HL-60 (cell line): Measurements from ENCODE around the gene EIF4E1B.

Experiments used
- DNase-seq, 2 experiments: peaks; one replicate each; pipeline ENCODE4 v3.0.0-alpha.2; 2010 to 2020; ENCODE audit warnings: low read depth in 1 of 2, low spot score in 1 of 2
- H3K27ac ChIP-seq: fragments of 250-450 bp; sonication (Bioruptor Pico); replicated peaks from 2 replicates; pipeline ENCODE4 v1.5.1; 2020; ENCODE audit warnings: mild to moderate bottlenecking, moderate library complexity
- H3K27me3 ChIP-seq: fragments of 250-450 bp; sonication (Bioruptor Pico); 2 replicates; pipeline ENCODE4 v1.5.1; 2021; ENCODE audit warnings: mild to moderate bottlenecking, moderate library complexity; ENCODE audit not compliant: insufficient read depth, poor library complexity, severe bottlenecking
- H3K4me3 ChIP-seq: replicated peaks from 2 replicates; pipeline ENCODE4 v1.5.1; 2011; ENCODE audit warnings: mild to moderate bottlenecking, control low read depth, low read length; ENCODE audit not compliant: insufficient read depth
- GABPA ChIP-seq: IDR thresholded peaks from 2 replicates; pipeline ENCODE4 v1.6.1; 2012; ENCODE audit warnings: low read depth
- POLR2AphosphoS5 ChIP-seq: IDR thresholded peaks from 2 replicates; pipeline ENCODE4 v1.6.1; 2012; ENCODE audit warnings: low read depth
- SPI1 ChIP-seq: IDR thresholded peaks from 2 replicates; pipeline ENCODE4 v1.6.1; 2012; ENCODE audit warnings: low read depth, mild to moderate bottlenecking, borderline replicate concordance
- TF ChIP-seq, protein P1 (sequence below): IDR thresholded peaks from one replicate; pipeline ENCODE4 v1.5.1; 2011; ENCODE audit warnings: low read length, control low read depth, inconsistent platforms; ENCODE audit not compliant: insufficient read depth
- TF ChIP-seq, protein P2 (sequence below): IDR thresholded peaks from 2 replicates; pipeline ENCODE4 v1.6.1; 2012; ENCODE audit warnings: low read depth; ENCODE audit not compliant: insufficient replicate concordance

EIF4E1B gene

DNA sequence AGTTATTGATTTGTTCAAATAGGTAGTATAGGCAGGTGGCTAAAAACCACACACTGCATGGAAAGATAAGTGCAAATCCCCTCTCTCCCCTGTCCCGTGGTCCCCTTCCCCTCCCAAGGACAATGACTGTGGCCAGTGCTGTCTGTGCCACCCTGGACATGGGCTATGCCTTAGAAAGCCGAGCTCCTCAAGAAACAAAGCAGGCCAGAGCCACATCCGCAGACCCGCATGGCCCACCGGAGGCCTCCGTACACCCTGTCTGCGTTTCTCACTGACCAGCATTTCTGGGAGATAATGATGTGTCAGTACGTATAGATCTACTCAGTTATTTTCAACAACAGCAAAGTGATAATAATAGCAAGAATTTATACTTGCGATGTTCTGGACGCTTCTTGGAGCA lies 33.1 kb downstream of the EIF4E1B start:
- Histone ChIP-seq H3K27me3 (peaks cover 4% of the 10 kb centered on the region), H3K4me3 (no peak overlapping the region), H3K27ac (no peak overlapping the region)
- TF ChIP-seq, protein P1, sequence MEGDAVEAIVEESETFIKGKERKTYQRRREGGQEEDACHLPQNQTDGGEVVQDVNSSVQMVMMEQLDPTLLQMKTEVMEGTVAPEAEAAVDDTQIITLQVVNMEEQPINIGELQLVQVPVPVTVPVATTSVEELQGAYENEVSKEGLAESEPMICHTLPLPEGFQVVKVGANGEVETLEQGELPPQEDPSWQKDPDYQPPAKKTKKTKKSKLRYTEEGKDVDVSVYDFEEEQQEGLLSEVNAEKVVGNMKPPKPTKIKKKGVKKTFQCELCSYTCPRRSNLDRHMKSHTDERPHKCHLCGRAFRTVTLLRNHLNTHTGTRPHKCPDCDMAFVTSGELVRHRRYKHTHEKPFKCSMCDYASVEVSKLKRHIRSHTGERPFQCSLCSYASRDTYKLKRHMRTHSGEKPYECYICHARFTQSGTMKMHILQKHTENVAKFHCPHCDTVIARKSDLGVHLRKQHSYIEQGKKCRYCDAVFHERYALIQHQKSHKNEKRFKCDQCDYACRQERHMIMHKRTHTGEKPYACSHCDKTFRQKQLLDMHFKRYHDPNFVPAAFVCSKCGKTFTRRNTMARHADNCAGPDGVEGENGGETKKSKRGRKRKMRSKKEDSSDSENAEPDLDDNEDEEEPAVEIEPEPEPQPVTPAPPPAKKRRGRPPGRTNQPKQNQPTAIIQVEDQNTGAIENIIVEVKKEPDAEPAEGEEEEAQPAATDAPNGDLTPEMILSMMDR: no peak
- TF ChIP-seq GABPA (no peak), SPI1 (no peak), POLR2AphosphoS5 (no peak)
- TF ChIP-seq, protein P2, sequence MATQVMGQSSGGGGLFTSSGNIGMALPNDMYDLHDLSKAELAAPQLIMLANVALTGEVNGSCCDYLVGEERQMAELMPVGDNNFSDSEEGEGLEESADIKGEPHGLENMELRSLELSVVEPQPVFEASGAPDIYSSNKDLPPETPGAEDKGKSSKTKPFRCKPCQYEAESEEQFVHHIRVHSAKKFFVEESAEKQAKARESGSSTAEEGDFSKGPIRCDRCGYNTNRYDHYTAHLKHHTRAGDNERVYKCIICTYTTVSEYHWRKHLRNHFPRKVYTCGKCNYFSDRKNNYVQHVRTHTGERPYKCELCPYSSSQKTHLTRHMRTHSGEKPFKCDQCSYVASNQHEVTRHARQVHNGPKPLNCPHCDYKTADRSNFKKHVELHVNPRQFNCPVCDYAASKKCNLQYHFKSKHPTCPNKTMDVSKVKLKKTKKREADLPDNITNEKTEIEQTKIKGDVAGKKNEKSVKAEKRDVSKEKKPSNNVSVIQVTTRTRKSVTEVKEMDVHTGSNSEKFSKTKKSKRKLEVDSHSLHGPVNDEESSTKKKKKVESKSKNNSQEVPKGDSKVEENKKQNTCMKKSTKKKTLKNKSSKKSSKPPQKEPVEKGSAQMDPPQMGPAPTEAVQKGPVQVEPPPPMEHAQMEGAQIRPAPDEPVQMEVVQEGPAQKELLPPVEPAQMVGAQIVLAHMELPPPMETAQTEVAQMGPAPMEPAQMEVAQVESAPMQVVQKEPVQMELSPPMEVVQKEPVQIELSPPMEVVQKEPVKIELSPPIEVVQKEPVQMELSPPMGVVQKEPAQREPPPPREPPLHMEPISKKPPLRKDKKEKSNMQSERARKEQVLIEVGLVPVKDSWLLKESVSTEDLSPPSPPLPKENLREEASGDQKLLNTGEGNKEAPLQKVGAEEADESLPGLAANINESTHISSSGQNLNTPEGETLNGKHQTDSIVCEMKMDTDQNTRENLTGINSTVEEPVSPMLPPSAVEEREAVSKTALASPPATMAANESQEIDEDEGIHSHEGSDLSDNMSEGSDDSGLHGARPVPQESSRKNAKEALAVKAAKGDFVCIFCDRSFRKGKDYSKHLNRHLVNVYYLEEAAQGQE: no peak
- no peak for DNase-seq

DNA sequence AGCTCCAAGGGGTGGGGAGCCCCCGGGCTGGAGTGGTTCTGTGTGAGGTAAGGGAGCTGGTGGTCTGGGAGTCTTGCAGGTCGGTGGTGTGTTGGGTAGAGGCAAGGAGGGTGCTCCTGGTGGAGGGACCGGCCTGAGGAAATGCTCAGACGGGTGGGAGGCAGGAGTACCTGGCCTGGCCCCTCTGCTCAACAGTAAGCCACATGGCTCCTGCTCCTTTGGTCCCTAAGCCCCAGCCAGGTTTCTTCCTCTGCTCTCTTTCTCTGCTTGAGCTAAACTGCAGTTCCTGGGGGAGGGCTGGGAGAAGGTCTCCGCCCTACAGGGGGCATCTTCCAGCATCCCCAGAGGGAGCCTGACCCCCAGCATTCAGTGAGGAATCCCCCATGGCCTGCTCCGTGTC lies 34.0 kb downstream of the EIF4E1B start:
- Histone ChIP-seq H3K27me3 (peaks cover 7% of the 10 kb centered on the region), H3K27ac (no peak overlapping the region), H3K4me3 (no peak overlapping the region)
- no peak for DNase-seq
- TF ChIP-seq, protein P1: no peak
- TF ChIP-seq GABPA (no peak), POLR2AphosphoS5 (no peak), SPI1 (no peak)
- TF ChIP-seq, protein P2: no peak

DNA sequence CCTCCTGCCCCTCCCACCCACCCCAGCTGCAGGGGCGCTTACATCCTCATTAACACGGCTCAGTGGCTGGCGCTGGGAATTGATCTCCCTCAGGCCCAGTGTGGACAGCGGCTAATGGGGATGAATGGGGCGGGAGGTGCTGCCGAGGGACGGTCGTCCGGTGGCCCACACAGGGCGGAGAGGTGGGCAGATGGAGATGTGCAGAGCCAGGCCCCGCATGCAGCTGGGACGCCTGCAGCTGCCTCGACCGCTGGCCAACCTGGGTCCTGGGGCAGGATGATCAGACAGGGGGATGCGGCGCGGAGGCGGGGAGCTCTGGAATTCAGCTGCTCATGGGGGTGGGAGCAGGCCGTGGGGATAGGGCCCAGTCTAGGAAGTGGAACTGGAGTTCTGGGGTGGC lies 34.4 kb downstream of the EIF4E1B start:
- DNase-seq: no peak
- H3K4me3 ChIP-seq: no peak overlapping the region
- H3K27ac ChIP-seq: no peak overlapping the region
- TF ChIP-seq POLR2AphosphoS5 (no peak), SPI1 (no peak), GABPA (no peak)
- TF ChIP-seq, protein P2: no peak
- TF ChIP-seq, protein P1: no peak
- H3K27me3 ChIP-seq: peaks cover 7% of the 10 kb centered on the region
